Fibroblast of lung (primary cell): Measurements from ENCODE around the gene HAUS5. TPM values are rescaled to one million over a fixed set of nuclear protein-coding genes. Genes with fewer than 3 reads are reported as not detected.

Experiments used
- DNase-seq, 2 donors: peaks; one replicate each; pipeline versions ENCODE4 v3.0.0 to v3.0.0-alpha.2; 2010; ENCODE audit warnings: low read depth in 2 of 2
- H2AFZ ChIP-seq: 2 replicates; pipeline ENCODE4 v1.5.1; 2012; ENCODE audit warnings: low read length, control low read depth, inconsistent platforms
- H3K27ac ChIP-seq: 2 replicates; pipeline ENCODE4 v1.5.1; 2011; ENCODE audit warnings: low read length, control low read depth; ENCODE audit not compliant: insufficient read depth
- H3K27me3 ChIP-seq: 2 replicates; pipeline ENCODE4 v1.5.1; 2011; ENCODE audit warnings: mild to moderate bottlenecking, low read length; ENCODE audit not compliant: control insufficient read depth, insufficient read depth
- H3K36me3 ChIP-seq: 2 replicates; pipeline ENCODE4 v1.5.1; 2011; ENCODE audit warnings: low read length; ENCODE audit not compliant: control insufficient read depth, insufficient read depth
- H3K4me1 ChIP-seq: 2 replicates; pipeline ENCODE4 v1.5.1; 2011; ENCODE audit warnings: low read length; ENCODE audit not compliant: control insufficient read depth, insufficient read depth; ENCODE audit errors: extremely low read depth
- H3K4me2 ChIP-seq: 2 replicates; pipeline ENCODE4 v1.5.1; 2011; ENCODE audit warnings: low read length, control low read depth; ENCODE audit not compliant: insufficient read depth; ENCODE audit errors: extremely low read depth
- H3K4me3 ChIP-seq, 4 experiments: fragments of 200-600 bp in 1 of 4; sonication (generic) in 1 of 4; replicated peaks in 1 of 4; 2 replicates each; pipeline ENCODE4 v1.5.1; 2011 to 2016; ENCODE audit warnings: low read length in 4 of 4, low read depth in 3 of 4, mild to moderate bottlenecking in 3 of 4, control low read depth in 2 of 4, inconsistent platforms in 1 of 4, mixed read lengths in 1 of 4; ENCODE audit not compliant: insufficient read depth in 1 of 4; ENCODE audit errors: control extremely low read depth in 1 of 4
- H3K79me2 ChIP-seq: 2 replicates; pipeline ENCODE4 v1.5.1; 2012; ENCODE audit warnings: mild to moderate bottlenecking, low read length, inconsistent platforms; ENCODE audit not compliant: control insufficient read depth, insufficient read depth
- H3K9ac ChIP-seq: 2 replicates; pipeline ENCODE4 v1.5.1; 2011; ENCODE audit warnings: mild to moderate bottlenecking, low read length, control low read depth; ENCODE audit not compliant: insufficient read depth
- H3K9me3 ChIP-seq: 2 replicates; pipeline ENCODE4 v1.5.1; 2012; ENCODE audit warnings: low read depth, low read length; ENCODE audit not compliant: control insufficient read depth, insufficient read depth
- H4K20me1 ChIP-seq: 2 replicates; pipeline ENCODE4 v1.5.1; 2011; ENCODE audit warnings: low read length; ENCODE audit not compliant: control insufficient read depth, insufficient read depth; ENCODE audit errors: extremely low read depth
- CTCF ChIP-seq, 2 donors: IDR thresholded peaks in 1 of 2; conservative IDR thresholded peaks in 1 of 2; 1 replicate in 1 of 2; 2 replicates in 1 of 2; pipeline ENCODE4 v1.5.1; 2011 to 2012; ENCODE audit warnings: low read length in 2 of 2, control low read depth in 1 of 2, inconsistent platforms in 1 of 2, low read depth in 1 of 2, mild to moderate bottlenecking in 1 of 2
- EZH2 ChIP-seq: IDR thresholded peaks from 2 replicates; pipeline ENCODE4 v1.5.1; 2012; ENCODE audit warnings: low read length, control low read depth, mild to moderate bottlenecking; ENCODE audit errors: missing control alignments
- polyA plus RNA-seq, 2 donors: library from polyadenylated mRNA; depleted of rRNA in 1 of 2; stranded (reverse) in 1 of 2; unstranded in 1 of 2; fragments of >200 nt; gene quantifications; 2 replicates each; pipeline ENCODE4 v1.2.1, GENCODE V29; 2011 to 2012; ENCODE audit warnings: missing spikeins in 1 of 2
- total RNA-seq: library from RNA; depleted of rRNA; stranded (reverse); fragments of >200 nt; gene quantifications from 2 replicates; pipeline ENCODE4 v1.2.1, GENCODE V29; 2014

HAUS5 gene
- total and polyA plus RNA-seq, 2 donors (not counting 1 experiment from before 2014, with no cell fraction given), result 2.5 to 4.0 TPM

- H4K20me1 ChIP-seq, result no peaks in the 10 kb centered on the region
- no peak overlapping the region for H3K27ac ChIP-seq
- TF ChIP-seq EZH2 (no peak), CTCF (conservative IDR thresholded peaks at IDR 0.05 in 1 of 2, IDR thresholded peaks at IDR 0.05 in 1 of 2; ENCODE audit: low read depth in 1 of 2, low read length in 2 of 2) (no peak)
- no peak for DNase-seq
- no peak overlapping the region for H3K4me2 ChIP-seq
- H3K36me3 ChIP-seq, result peaks cover 5% of the 10 kb centered on the region
- peaks cover 2% of the 10 kb centered on the region for H3K4me1 ChIP-seq
- H3K27me3 ChIP-seq, result no peaks in the 10 kb centered on the region
- no peak overlapping the region for H3K9ac ChIP-seq
- H2AFZ ChIP-seq, result no peak overlapping the region
- no peaks in the 10 kb centered on the region for H3K79me2 ChIP-seq
- no peaks in the 10 kb centered on the region for H3K9me3 ChIP-seq
- H3K4me3 ChIP-seq, result no peak overlapping the region
These were observed 29.8 kb downstream of the HAUS5 start for GRCh38 chr19:35642312-35642711.

GRCh38 chr19:35642798-35643254 lies 30.3 kb downstream of the HAUS5 start:
- TF ChIP-seq EZH2 (no peak), CTCF (conservative IDR thresholded peaks at IDR 0.05 in 1 of 2, IDR thresholded peaks at IDR 0.05 in 1 of 2; ENCODE audit: low read depth in 1 of 2, low read length in 2 of 2) (no peak)
- no peaks in the 10 kb centered on the region for H3K79me2 ChIP-seq
- H2AFZ ChIP-seq, result no peak overlapping the region
- peaks cover 2% of the 10 kb centered on the region for H3K4me1 ChIP-seq
- DNase-seq, result no peak
- H3K4me2 ChIP-seq, result peak overlapping the region; percentile 83
- no peaks in the 10 kb centered on the region for H4K20me1 ChIP-seq
- H3K36me3 ChIP-seq, result peaks cover 1% of the 10 kb centered on the region
- no peaks in the 10 kb centered on the region for H3K27me3 ChIP-seq
- peak overlapping the region in 3 of 4 experiments; percentile 44 to 57 (median 57) for H3K4me3 ChIP-seq
- no peaks in the 10 kb centered on the region for H3K9me3 ChIP-seq
- H3K9ac ChIP-seq, result no peak overlapping the region
- H3K27ac ChIP-seq, result no peak overlapping the region

- Histone ChIP-seq H3K27ac (peak overlapping the region; percentile 71), H3K27me3 (no peaks in the 10 kb centered on the region), H2AFZ (peak overlapping the region; percentile 89), H3K79me2 (peaks cover 1% of the 10 kb centered on the region), H3K9ac (peak overlapping the region; percentile 44), H3K4me3 (peak overlapping the region; percentile 57 to 65 (median 58)), H4K20me1 (no peaks in the 10 kb centered on the region), H3K4me2 (peak overlapping the region; percentile 83), H3K9me3 (no peaks in the 10 kb centered on the region), H3K36me3 (no peaks in the 10 kb centered on the region), H3K4me1 (peaks cover 2% of the 10 kb centered on the region)
- DNase-seq, result peak; percentile 76
- no peak for TF ChIP-seq EZH2
- no peak for TF ChIP-seq CTCF (conservative IDR thresholded peaks at IDR 0.05 in 1 of 2, IDR thresholded peaks at IDR 0.05 in 1 of 2; ENCODE audit: low read depth in 1 of 2, low read length in 2 of 2)
These were observed 31.0 kb downstream of the HAUS5 start for GRCh38 chr19:35643255-35644205.
